Activated CD4-positive, CD25-positive, alpha-beta regulatory T cell (primary cell): ENCODE data around the gene ADARB2.

Experiments
- DNase-seq, 4 experiments: peaks; one replicate each; lab custom pipeline; 2025; lab: John Stamatoyannopoulos, UW

ADARB2 gene

DNA sequence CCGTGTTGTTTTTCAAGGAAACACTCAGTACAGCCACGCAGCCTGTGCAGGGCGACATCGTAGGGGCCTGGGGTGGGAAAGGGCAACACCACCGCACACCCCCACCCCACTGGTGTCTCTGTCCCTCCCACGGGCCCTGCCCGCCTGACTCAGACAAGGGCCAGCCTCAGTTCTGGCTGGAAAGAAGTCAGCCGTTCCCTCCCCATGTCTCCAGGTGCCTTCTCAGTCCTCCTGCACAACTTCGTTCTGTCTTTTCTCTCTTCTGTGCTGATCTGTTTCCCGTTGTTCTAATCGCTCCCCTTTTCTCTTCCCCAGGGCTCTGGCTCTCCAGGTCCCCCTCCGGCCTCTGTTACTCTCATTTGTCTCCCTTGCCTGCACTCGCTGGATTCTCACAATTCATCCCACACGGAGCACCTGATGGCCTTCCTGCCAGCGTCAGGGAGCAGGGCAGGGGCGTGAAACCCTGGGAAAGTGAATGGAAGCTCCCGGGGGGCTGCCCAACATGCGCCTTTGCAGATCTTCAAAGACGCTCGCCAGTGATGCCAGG, 583.4 kb downstream of the ADARB2 start:
- no peak for DNase-seq

DNA sequence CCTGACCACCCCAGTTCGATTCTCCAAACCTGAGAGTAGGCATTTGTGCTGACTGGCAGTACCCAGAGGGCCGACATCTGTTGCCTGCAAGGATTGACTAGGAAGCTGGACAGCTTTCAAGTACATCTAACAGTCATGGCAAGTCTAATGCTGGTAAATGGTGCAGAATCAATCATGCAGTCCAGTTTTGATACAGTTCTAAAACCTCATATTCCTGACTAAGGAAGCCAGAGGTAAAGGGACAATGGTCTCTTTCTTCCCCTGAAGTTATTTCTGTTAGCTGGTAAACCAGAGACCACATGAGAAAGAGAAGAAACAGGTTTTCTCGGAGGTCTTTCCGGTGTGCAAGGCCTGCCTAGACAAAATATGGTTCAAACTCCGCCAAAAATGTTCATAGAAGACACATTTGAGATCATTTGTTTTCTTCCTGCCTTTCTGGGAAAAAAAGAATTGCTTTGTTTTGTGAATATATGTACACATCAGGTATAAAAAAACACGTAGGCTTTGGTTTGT, 584.0 kb downstream of the ADARB2 start:
- DNase-seq, result no peak

- no peak for DNase-seq
Measured at GRCh38 chr10:1152386-1153250, 584.7 kb downstream of the ADARB2 start.

- no peak for DNase-seq
Measured at GRCh38 chr10:1151076-1152033, 586.0 kb downstream of the ADARB2 start.

GRCh38 chr10:1150638-1150955, 586.7 kb downstream of the ADARB2 start:
- DNase-seq, result no peak

- no peak for DNase-seq
Measured at GRCh38 chr10:1149793-1150637, 587.3 kb downstream of the ADARB2 start.

DNA sequence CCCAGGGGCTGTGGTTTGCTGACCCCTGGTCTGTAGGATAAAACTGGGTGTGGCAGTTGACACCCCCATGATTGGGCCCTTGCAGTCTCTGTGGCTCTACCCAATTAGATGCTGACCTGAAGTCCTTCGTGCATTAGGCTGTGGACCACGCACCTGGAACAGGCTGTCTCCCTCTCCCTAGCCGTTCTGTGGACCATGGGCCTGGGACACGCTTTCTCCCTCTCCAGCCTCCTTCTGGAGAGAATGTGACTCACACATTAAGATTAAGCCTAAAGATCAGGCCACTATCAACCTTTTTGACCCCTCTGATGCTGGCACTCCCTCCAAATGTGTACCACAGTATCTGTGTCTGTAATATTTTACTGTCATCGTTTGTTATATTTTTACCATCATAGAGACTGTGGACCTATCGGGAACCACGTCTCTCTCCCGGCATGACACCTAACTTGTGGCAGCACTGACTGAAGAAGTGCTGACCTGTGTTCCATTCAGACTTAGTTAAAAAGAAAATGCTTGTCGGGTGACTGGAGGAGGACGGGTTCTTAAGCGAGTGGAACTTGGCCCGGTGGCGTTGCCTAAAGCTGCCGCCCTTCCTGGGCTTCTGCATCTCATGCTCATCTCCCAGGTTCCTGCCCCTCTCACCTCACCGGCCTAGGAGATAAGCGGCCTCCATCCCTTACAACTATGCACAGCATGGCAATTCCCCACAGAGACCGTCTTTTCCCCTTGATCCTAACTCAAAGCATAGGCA, 588.3 kb downstream of the ADARB2 start:
- no peak for DNase-seq

- DNase-seq, result no peak
Measured at GRCh38 chr10:1147810-1148209, 589.5 kb downstream of the ADARB2 start.

DNA sequence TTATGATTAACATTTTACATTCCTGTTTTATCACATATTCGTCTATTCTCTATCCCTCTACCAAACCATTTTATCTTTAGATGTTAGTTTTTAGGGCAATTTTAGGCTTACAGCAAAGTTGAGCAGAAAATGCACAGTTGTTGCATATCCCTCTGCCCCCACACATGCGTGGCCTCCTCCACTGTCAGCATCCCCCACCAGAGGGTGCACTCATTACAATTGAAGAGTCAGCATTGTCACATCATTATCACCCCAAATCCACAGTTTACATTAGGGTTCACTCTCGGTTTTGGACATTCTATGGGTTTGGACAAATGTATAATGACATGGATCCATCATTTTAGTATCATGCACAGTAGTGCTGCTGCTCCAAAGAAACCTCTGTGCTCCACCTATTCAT, 594.7 kb downstream of the ADARB2 start:
- DNase-seq, result no peak

DNA sequence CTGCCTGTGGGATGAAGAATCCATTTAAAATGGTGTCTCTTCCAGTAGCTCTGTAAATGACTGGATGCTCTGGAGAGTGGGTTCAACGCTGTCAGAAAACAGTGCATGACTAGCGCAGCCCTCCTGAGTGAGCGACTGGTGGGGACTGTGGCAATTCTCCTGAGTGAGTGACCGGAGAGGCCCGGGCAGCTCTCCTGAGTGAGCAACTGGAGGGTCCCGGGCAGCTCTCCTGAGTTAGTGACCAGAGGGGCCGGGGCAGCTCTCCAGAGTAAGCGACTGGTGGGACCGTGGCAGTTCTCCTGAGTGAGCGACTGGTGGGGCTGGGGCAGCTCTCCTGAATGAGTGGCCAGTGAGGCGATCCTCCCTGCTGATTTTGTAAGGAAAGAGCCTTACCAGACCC, 595.6 kb downstream of the ADARB2 start:
- DNase-seq, result no peak

- no peak for DNase-seq
Measured at GRCh38 chr10:1141261-1141660, 596.1 kb downstream of the ADARB2 start.

DNA sequence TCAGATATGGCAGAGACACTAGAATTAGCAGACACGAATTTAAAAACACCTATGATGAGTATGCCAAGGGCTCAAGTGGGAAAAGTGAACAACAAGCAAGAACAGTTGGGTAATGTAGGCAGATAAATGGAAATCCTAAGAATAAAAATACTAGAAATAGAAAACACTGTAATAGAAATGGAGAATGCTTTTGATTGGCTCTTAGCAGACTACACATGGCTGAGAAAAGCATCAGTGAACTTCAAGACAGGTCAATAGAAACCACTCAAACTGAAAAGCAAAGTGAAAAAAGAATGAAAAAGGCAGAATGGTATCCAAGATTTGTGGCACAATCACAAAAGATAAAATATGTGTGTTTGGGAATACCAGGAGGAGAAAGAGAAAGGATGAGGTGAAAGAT, 598.8 kb downstream of the ADARB2 start:
- no peak for DNase-seq

GRCh38 chr10:1137499-1138163, 599.7 kb downstream of the ADARB2 start:
- no peak for DNase-seq

GRCh38 chr10:1136268-1136667, 601.1 kb downstream of the ADARB2 start:
- no peak for DNase-seq

DNA sequence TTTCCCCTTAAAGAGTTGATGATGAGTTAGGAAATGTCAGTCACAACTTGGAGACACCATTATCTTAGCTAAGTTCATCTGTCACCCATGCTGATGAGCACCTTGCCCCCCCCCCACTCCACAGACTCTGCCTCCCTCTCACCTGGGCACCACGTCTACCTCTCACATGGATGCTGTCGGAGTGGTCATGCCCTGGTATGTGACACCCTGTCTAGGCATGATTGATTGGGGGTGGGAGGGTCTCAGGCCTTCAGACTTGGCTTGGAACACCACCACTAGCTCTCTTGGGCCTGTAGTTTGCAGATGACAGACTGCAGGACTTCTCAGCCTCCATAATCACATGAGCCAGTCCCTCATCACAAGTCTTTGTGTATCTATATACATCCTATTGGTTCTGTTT, 603.2 kb downstream of the ADARB2 start:
- no peak for DNase-seq

GRCh38 chr10:1133495-1134045, 603.8 kb downstream of the ADARB2 start:
- no peak for DNase-seq

DNA sequence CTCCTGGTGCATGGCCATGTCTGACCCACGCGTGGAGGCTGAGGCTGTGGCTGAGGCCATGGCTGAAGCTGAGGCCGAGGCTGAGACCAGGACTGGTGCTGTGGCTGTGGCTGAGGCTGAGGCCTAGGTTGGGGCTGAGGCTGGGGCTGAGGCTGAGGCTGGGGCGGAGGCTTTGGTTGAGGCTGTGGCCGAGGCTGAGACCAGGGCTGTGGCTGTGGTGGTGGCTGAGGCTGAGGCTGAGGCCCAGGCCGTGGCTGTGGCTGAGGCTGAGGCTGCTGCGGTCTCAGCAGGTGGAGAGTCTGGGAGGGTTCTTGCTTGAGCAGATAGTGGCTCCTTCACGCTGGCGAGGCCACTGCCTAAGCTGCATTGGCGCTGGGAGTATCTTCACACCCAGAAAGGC, 604.7 kb downstream of the ADARB2 start:
- DNase-seq, result no peak

DNA sequence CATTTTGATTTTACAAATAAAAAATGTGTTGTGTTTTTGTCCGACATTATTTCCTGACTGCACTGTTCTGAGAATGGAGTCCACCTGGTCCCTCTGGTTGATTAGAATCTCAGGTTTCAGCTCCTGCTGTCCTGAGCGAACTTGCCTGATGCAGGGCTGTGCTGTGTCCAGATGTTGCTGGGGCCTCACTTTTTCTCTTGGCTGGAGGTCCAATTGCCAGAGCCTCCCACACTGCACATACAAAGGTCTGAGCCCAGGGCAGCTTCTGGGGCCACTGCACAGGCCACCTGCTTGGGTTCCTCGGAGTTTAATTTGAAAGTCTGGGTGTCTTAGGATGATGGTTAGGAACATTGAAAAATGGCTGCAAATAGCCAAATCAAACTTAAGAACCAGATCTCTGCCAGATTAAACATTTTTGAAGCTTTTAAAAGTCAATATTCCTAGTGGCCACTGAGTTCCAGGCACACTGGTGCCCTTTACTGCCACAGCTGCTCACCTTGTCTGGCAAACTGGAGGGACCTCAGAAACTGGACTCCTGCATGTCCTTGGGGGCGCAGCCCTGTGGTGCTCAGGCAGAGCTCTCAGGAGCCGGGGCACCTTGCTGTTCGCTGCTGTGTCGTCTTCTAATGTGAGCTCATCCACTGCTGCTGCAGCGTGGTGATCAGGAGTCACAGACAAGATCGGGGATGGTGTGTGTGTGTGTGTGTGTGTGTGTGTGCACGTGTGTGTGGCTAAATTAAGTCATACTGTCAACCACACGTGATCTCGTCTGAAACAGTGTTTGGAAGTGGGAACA, 606.1 kb downstream of the ADARB2 start:
- no peak for DNase-seq

DNA sequence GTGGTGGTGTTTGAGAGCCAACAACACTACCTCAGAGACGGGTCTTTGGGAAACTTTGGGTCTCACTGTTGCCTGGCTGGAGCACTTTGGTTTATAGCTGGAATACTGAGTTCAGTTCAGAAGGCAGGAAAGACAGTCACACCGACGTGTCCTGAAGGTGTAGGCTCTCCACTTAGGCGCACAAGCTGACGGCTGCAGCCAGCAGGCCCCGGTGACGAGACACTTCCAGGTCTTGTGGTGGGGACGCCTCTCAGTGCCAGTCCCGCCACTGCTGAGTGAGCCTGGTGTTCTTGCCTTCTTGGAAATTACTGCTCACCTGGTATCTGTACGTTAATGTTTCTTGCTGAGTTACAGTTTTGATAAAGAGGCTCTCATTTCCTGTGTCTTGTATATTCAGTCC, 607.1 kb downstream of the ADARB2 start:
- no peak for DNase-seq
